SU-DHL-6 (cell line): Measurements from ENCODE around the gene SLC39A7.
A peak's percentile ranks its signal among the peaks of the same experiment; 100 is the strongest.

Experiments
- H2AFZ ChIP-seq: fragments of 200-600 bp; sonication (generic); 2 replicates; pipeline ENCODE4 v1.6.1; 2014; ENCODE audit warnings: low read depth, mild to moderate bottlenecking, moderate library complexity, mixed read lengths, antibody characterized with exemption, low read length; ENCODE audit not compliant: severe bottlenecking
- H3F3A ChIP-seq: fragments of 200-600 bp; shearing (Covaris generic); 2 replicates; pipeline ENCODE4 v1.6.0; 2016; ENCODE audit warnings: antibody characterized with exemption, mild to moderate bottlenecking; ENCODE audit not compliant: insufficient read depth
- H3K27ac ChIP-seq: fragments of 200-600 bp; sonication (generic); 2 replicates; pipeline ENCODE4 v1.5.1; 2016; ENCODE audit warnings: low read depth, mild to moderate bottlenecking, low read length, moderate library complexity, mixed read lengths
- H3K27me3 ChIP-seq: fragments of 200-600 bp; sonication (generic), shearing (Covaris generic); 2 replicates; pipeline ENCODE4 v1.6.0; 2014; ENCODE audit warnings: mild to moderate bottlenecking, low read length
- H3K36me3 ChIP-seq: fragments of 200-600 bp; sonication (generic); 2 replicates; pipeline ENCODE4 v1.6.1; 2014; ENCODE audit warnings: mild to moderate bottlenecking, low read length, mixed read lengths
- H3K4me2 ChIP-seq: fragments of 300-600, 200-600 bp; shearing (Covaris generic), sonication (generic); 2 replicates; pipeline ENCODE4 v1.6.0; 2014; ENCODE audit warnings: low read length, low read depth, mild to moderate bottlenecking; ENCODE audit not compliant: poor library complexity, severe bottlenecking
- H3K4me3 ChIP-seq: fragments of 200-600 bp; sonication (generic); 2 replicates; pipeline ENCODE4 v1.5.1; 2014; ENCODE audit warnings: antibody characterized with exemption, low read length, mild to moderate bottlenecking, mixed read lengths; ENCODE audit not compliant: insufficient read depth, poor library complexity, severe bottlenecking
- H3K79me2 ChIP-seq: fragments of 200-600 bp; sonication (generic); 2 replicates; pipeline ENCODE4 v1.6.1; 2014; ENCODE audit warnings: mild to moderate bottlenecking, low read length, moderate library complexity; ENCODE audit not compliant: insufficient read depth
- H3K9ac ChIP-seq: fragments of 200-600 bp; sonication (generic); 2 replicates; pipeline ENCODE4 v1.7.0; 2014; ENCODE audit warnings: mild to moderate bottlenecking, low read length
- H3K9me2 ChIP-seq: fragments of 200-600 bp; sonication (generic); replicated peaks from 2 replicates; pipeline ENCODE4 v1.6.1; 2014; ENCODE audit warnings: low read length; ENCODE audit not compliant: insufficient read depth
- H3K9me3 ChIP-seq: fragments of 200-600 bp; sonication (generic); 2 replicates; pipeline ENCODE4 v1.6.1; 2014; ENCODE audit warnings: low read length, mixed read lengths; ENCODE audit not compliant: insufficient read depth
- H4K20me1 ChIP-seq: fragments of 200-600 bp; sonication (generic); 2 replicates; pipeline ENCODE4 v1.6.1; 2014; ENCODE audit warnings: low read depth, mild to moderate bottlenecking, antibody characterized with exemption, low read length, moderate library complexity, mixed read lengths
- EZH2phosphoT487 ChIP-seq: fragments of 200-600 bp; sonication (generic), shearing (Covaris generic); conservative IDR thresholded peaks from 2 replicates; pipeline ENCODE4 v1.6.1; 2018; ENCODE audit warnings: mild to moderate bottlenecking, antibody characterized with exemption, low read length, moderate library complexity, mixed read lengths
- TF ChIP-seq, protein P1 (sequence below): fragments of 200-600 bp; sonication (generic); IDR thresholded peaks from one replicate; pipeline ENCODE4 v1.5.1; 2017; ENCODE audit warnings: antibody characterized with exemption, mild to moderate bottlenecking, low read length, moderate library complexity; ENCODE audit not compliant: insufficient read depth, poor library complexity, severe bottlenecking

Gene SLC39A7

GRCh38 chr6:33241968-33242367, 41.3 kb downstream of the SLC39A7 start:
- no peaks in the 10 kb centered on the region for H3F3A ChIP-seq
- H3K36me3 ChIP-seq = no peaks in the 10 kb centered on the region
- H3K4me2 ChIP-seq = no peak overlapping the region
- H4K20me1 ChIP-seq = no peaks in the 10 kb centered on the region
- no peaks in the 10 kb centered on the region for H3K9me2 ChIP-seq
- H3K27me3 ChIP-seq = no peaks in the 10 kb centered on the region
- no peak overlapping the region for H2AFZ ChIP-seq
- no peak overlapping the region for H3K9ac ChIP-seq
- no peak overlapping the region for H3K27ac ChIP-seq
- no peaks in the 10 kb centered on the region for H3K9me3 ChIP-seq
- no peak overlapping the region for H3K4me3 ChIP-seq
- H3K79me2 ChIP-seq = no peaks in the 10 kb centered on the region
- TF ChIP-seq EZH2phosphoT487 = no peak
- TF ChIP-seq, protein P1, sequence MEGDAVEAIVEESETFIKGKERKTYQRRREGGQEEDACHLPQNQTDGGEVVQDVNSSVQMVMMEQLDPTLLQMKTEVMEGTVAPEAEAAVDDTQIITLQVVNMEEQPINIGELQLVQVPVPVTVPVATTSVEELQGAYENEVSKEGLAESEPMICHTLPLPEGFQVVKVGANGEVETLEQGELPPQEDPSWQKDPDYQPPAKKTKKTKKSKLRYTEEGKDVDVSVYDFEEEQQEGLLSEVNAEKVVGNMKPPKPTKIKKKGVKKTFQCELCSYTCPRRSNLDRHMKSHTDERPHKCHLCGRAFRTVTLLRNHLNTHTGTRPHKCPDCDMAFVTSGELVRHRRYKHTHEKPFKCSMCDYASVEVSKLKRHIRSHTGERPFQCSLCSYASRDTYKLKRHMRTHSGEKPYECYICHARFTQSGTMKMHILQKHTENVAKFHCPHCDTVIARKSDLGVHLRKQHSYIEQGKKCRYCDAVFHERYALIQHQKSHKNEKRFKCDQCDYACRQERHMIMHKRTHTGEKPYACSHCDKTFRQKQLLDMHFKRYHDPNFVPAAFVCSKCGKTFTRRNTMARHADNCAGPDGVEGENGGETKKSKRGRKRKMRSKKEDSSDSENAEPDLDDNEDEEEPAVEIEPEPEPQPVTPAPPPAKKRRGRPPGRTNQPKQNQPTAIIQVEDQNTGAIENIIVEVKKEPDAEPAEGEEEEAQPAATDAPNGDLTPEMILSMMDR = no peak

DNA sequence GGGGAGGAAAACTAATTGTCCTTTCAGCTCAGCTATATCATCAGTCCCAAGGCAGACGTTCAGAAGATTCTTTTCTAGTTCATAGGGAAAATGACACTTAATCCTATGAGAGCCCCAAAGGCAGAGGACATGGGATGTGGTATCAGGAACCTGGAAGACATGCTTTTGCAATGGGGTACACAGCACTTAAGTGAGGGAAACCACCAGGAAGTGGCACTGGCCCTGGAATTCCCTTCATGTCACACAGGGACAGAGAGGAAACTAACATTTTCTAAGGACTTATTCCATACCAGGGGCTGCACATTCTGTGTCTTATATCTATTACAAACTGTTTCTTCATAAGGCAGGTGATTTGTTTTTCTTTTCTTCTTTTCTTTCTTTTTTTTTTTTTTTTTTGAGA, 42.8 kb downstream of the SLC39A7 start:
- Histone ChIP-seq H4K20me1 (no peaks in the 10 kb centered on the region), H3K9me3 (no peaks in the 10 kb centered on the region), H3K4me3 (no peak overlapping the region), H3K36me3 (no peaks in the 10 kb centered on the region), H3K27ac (no peak overlapping the region), H3K27me3 (no peaks in the 10 kb centered on the region), H3K9ac (no peak overlapping the region), H2AFZ (no peak overlapping the region), H3K9me2 (no peaks in the 10 kb centered on the region), H3K79me2 (no peaks in the 10 kb centered on the region), H3F3A (peaks cover 1% of the 10 kb centered on the region), H3K4me2 (no peak overlapping the region)
- TF ChIP-seq EZH2phosphoT487 = no peak
- TF ChIP-seq, protein P1 = no peak

DNA sequence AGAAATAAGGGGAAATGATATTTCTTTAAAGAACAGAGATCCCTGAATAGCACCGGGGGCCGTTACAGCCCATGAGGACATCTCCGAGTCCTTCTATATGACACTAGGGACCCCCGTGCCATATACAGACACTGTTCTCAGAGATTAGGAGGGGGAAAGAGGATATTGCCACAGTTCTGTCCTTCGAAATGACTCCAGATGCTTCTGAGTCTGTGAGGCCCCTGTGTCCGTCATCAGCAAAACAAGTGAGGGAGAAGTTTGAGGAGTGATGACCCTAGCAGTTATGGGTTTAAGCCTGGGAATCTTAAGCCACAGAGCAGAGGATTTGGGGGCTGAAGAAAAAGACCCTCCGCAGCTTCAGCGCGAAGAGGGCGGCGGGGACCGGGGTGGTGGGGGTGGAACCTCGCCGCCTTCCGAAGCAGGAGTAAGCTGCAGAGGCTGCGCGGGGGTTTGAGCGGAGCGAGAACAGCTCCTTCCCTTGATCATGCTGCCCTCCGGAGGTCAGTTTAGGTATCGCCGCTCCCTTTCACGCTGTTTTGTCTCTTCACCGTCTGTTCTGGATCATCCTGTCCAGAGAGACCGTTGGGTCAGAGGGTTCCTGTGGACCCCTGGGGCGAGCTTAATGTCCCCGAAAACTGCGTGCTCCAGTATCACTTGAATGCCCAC, 47.4 kb downstream of the SLC39A7 start:
- Histone ChIP-seq H3K9ac (peak overlapping the region; percentile 68), H3K9me2 (no peaks in the 10 kb centered on the region), H3K27me3 (no peaks in the 10 kb centered on the region), H2AFZ (peak overlapping the region; percentile 88), H3K4me3 (peak overlapping the region; percentile 62), H3K36me3 (no peaks in the 10 kb centered on the region), H3K9me3 (no peaks in the 10 kb centered on the region), H3F3A (peaks cover 10% of the 10 kb centered on the region), H3K4me2 (peak overlapping the region; percentile 86), H4K20me1 (no peaks in the 10 kb centered on the region), H3K79me2 (peaks cover 7% of the 10 kb centered on the region; the same call in 1 of the 2 replicates), H3K27ac (peak overlapping the region; percentile 70)
- TF ChIP-seq EZH2phosphoT487 = no peak
- TF ChIP-seq, protein P1 = peak; percentile 91
